ENCODE results near the gene NISCH. TPM values are rescaled to one million over a fixed set of nuclear protein-coding genes. Genes with fewer than 3 reads are reported as not detected.

NISCH gene
- polyA plus RNA-seq, 4 donors = 85.4 to 152 (median 117) TPM

GRCh38 chr3:52469001-52469400, 13.6 kb downstream of the NISCH start:
- DNase-seq (ENCODE audit: low read depth in 4 of 4, low spot score in 2 of 4) = no peak

- DNase-seq (ENCODE audit: low read depth in 4 of 4, low spot score in 2 of 4) = no peak
Measured at GRCh38 chr3:52470920-52471319, 15.5 kb downstream of the NISCH start.

- no peak for DNase-seq (ENCODE audit: low read depth in 4 of 4, low spot score in 2 of 4)
Measured at GRCh38 chr3:52471371-52472238, 16.2 kb downstream of the NISCH start.

GRCh38 chr3:52472239-52473000, 17.0 kb downstream of the NISCH start:
- DNase-seq (ENCODE audit: low read depth in 4 of 4, low spot score in 2 of 4) = no peak

GRCh38 chr3:52473026-52473425, 17.6 kb downstream of the NISCH start:
- DNase-seq (ENCODE audit: low read depth in 4 of 4, low spot score in 2 of 4) = no peak

GRCh38 chr3:52477076-52477795, 21.8 kb downstream of the NISCH start:
- no peak for DNase-seq (ENCODE audit: low read depth in 4 of 4, low spot score in 2 of 4)

GRCh38 chr3:52477796-52478095, 22.3 kb downstream of the NISCH start:
- no peak for DNase-seq (ENCODE audit: low read depth in 4 of 4, low spot score in 2 of 4)

- DNase-seq (ENCODE audit: low read depth in 4 of 4, low spot score in 2 of 4) = no peak
Measured at GRCh38 chr3:52479037-52479876, 23.9 kb downstream of the NISCH start.

- DNase-seq (ENCODE audit: low read depth in 4 of 4, low spot score in 2 of 4) = no peak
Measured at GRCh38 chr3:52479877-52480575, 24.6 kb downstream of the NISCH start.

GRCh38 chr3:52480768-52481715, 25.6 kb downstream of the NISCH start:
- DNase-seq (ENCODE audit: low read depth in 4 of 4, low spot score in 2 of 4) = no peak

GRCh38 chr3:52481819-52482521, 26.6 kb downstream of the NISCH start:
- no peak for DNase-seq (ENCODE audit: low read depth in 4 of 4, low spot score in 2 of 4)

GRCh38 chr3:52483081-52483480, 27.7 kb downstream of the NISCH start:
- DNase-seq (ENCODE audit: low read depth in 4 of 4, low spot score in 2 of 4) = no peak

- DNase-seq (ENCODE audit: low read depth in 4 of 4, low spot score in 2 of 4) = no peak
Measured at GRCh38 chr3:52483577-52484381, 28.4 kb downstream of the NISCH start.

GRCh38 chr3:52484680-52485461, 29.5 kb downstream of the NISCH start:
- no peak for DNase-seq (ENCODE audit: low read depth in 4 of 4, low spot score in 2 of 4)

GRCh38 chr3:52487050-52487787, 31.8 kb downstream of the NISCH start:
- DNase-seq (ENCODE audit: low read depth in 4 of 4, low spot score in 2 of 4) = no peak

Data from left renal cortex interstitium (tissue), 4 donors.